ENCODE data around the gene CTXN1. TPM values are rescaled to one million over a fixed set of nuclear protein-coding genes. Genes with fewer than 3 reads are reported as not detected.

The CTXN1 gene
- total RNA-seq, 1 donor from 2014 or later = 14.2 TPM

DNA sequence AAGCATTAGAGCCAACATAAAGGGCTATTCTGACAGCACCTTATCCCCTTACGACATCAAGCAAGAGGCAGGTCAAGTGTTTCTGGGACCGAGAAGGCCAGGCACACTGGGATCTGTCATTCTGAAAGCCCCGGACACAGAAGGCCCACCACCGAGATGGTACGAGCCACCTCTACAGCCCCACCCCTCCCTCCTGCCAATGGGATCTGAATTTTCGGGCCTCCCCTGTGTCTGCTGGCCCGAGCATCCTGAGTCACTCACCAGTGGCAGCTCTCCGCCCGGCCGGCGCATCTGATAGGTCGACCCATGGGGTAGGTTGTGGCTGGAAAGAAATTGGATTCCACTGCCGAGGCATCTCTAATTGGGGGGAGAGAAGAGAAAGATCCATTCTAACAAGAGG, 14.9 kb upstream of the CTXN1 start:
- Histone ChIP-seq H3K27ac (no peak overlapping the region), H3K4me3 (no peak overlapping the region), H3K4me1 (peaks cover 35% of the 10 kb centered on the region), H3K9me3 (no peaks in the 10 kb centered on the region), H3K36me3 (peaks cover 0 to 47% of the 10 kb centered on the region in 2 donors), H3K27me3 (no peaks in the 10 kb centered on the region)
- DNase-seq (ENCODE audit: extremely low spot score in 2 of 2) = no peak
- intact Hi-C loops (cut with DNase I) = loop anchor here (10.0 kb wide), 2 partner anchors 64 to 314 kb away; partner anchors contain the start of gene ELAVL1
- no peak for TF ChIP-seq POLR2A (IDR thresholded peaks at IDR 0.05)
- TF ChIP-seq POLR2AphosphoS5 (IDR thresholded peaks at IDR 0.05; ENCODE audit: insufficient read depth in 1 of 2, low read depth in 1 of 2) = no peak
- no peak for TF ChIP-seq CTCF (IDR thresholded peaks at IDR 0.05)

- Histone ChIP-seq H3K27me3 (no peaks in the 10 kb centered on the region), H3K9me3 (no peaks in the 10 kb centered on the region), H3K4me1 (peaks cover 8% of the 10 kb centered on the region), H3K4me3 (no peak overlapping the region), H3K27ac (no peak overlapping the region), H3K36me3 (peaks cover 2 to 85% of the 10 kb centered on the region in 2 donors)
- intact Hi-C loops (cut with DNase I) = no loop called here
- TF ChIP-seq CTCF (IDR thresholded peaks at IDR 0.05) (no peak), POLR2AphosphoS5 (IDR thresholded peaks at IDR 0.05; ENCODE audit: insufficient read depth in 1 of 2, low read depth in 1 of 2) (no peak), POLR2A (IDR thresholded peaks at IDR 0.05) (no peak)
- no peak for DNase-seq (ENCODE audit: extremely low spot score in 2 of 2)
Measured at GRCh38 chr19:7934766-7935165, 8.8 kb upstream of the CTXN1 start.

- H3K27ac ChIP-seq = no peak overlapping the region
- no peaks in the 10 kb centered on the region for H3K27me3 ChIP-seq
- intact Hi-C loops (cut with DNase I) = no loop called here
- peaks cover 15% of the 10 kb centered on the region for H3K4me1 ChIP-seq
- no peaks in the 10 kb centered on the region for H3K9me3 ChIP-seq
- no peak for TF ChIP-seq POLR2AphosphoS5 (IDR thresholded peaks at IDR 0.05; ENCODE audit: insufficient read depth in 1 of 2, low read depth in 1 of 2)
- H3K36me3 ChIP-seq = peaks cover 2 to 82% of the 10 kb centered on the region in 2 donors
- DNase-seq (ENCODE audit: extremely low spot score in 2 of 2) = no peak
- H3K4me3 ChIP-seq = no peak overlapping the region
Measured at GRCh38 chr19:7933828-7934725, 8.1 kb upstream of the CTXN1 start.

- Histone ChIP-seq H3K27ac (no peak overlapping the region), H3K36me3 (peaks cover 2 to 81% of the 10 kb centered on the region in 2 donors), H3K4me3 (no peak overlapping the region), H3K27me3 (no peaks in the 10 kb centered on the region), H3K4me1 (peaks cover 19% of the 10 kb centered on the region), H3K9me3 (no peaks in the 10 kb centered on the region)
- DNase-seq (ENCODE audit: extremely low spot score in 2 of 2) = no peak
- intact Hi-C loops (cut with DNase I) = no loop called here
- no peak for TF ChIP-seq CTCF (IDR thresholded peaks at IDR 0.05)
- TF ChIP-seq POLR2A (IDR thresholded peaks at IDR 0.05) = no peak
- no peak for TF ChIP-seq POLR2AphosphoS5 (IDR thresholded peaks at IDR 0.05; ENCODE audit: insufficient read depth in 1 of 2, low read depth in 1 of 2)
Measured at GRCh38 chr19:7933411-7933810, 7.5 kb upstream of the CTXN1 start.

GRCh38 chr19:7932930-7933300, 7.0 kb upstream of the CTXN1 start:
- no peak for TF ChIP-seq POLR2A (IDR thresholded peaks at IDR 0.05)
- TF ChIP-seq CTCF (IDR thresholded peaks at IDR 0.05) = no peak
- no peak for TF ChIP-seq POLR2AphosphoS5 (IDR thresholded peaks at IDR 0.05; ENCODE audit: insufficient read depth in 1 of 2, low read depth in 1 of 2)
- H3K27me3 ChIP-seq = no peaks in the 10 kb centered on the region
- H3K9me3 ChIP-seq = no peaks in the 10 kb centered on the region
- intact Hi-C loops (cut with DNase I) = no loop called here
- H3K4me3 ChIP-seq = no peak overlapping the region
- peaks cover 2 to 76% of the 10 kb centered on the region in 2 donors for H3K36me3 ChIP-seq
- H3K27ac ChIP-seq = no peak overlapping the region
- peaks cover 24% of the 10 kb centered on the region for H3K4me1 ChIP-seq
- DNase-seq (ENCODE audit: extremely low spot score in 2 of 2) = no peak

Data from vagina (tissue), 2 donors.